GM12878 (cell line): ENCODE measurements around the gene KBTBD4. TPM values are rescaled to one million over a fixed set of nuclear protein-coding genes. Genes with fewer than 3 reads are reported as not detected.

Source experiments
- ATAC-seq: fragments of 200-7000 bp; cut with Tn5 transposase; 3 replicates; pipeline ENCODE4 v1.9.1; 2020; ENCODE audit warnings: mild to moderate bottlenecking, moderate library complexity
- BruUV-seq: library from RNA; stranded (reverse); fragments of 400-500 nt; replicated peaks from 2 replicates; lab custom pipeline; 2021; lab: Mats Ljungman, UMichigan
- CTCF ChIA-PET: fragments of 300-600 bp; sonication (Branson Sonifier 250); formaldehyde crosslinking; extraction: SDS; loops from one replicate; lab custom pipeline; 2021; ENCODE audit warnings: inconsistent platforms; lab: Yijun Ruan, JAX
- POLR2A ChIA-PET: fragments of 350-600 bp; formaldehyde crosslinking; extraction: SDS; loops from one replicate; lab custom pipeline; 2021; ENCODE audit warnings: inconsistent platforms; lab: Charles Lee
- RAD21 ChIA-PET: fragments of 300-600 bp; sonication (Branson Sonifier 250); formaldehyde crosslinking; loops from one replicate; lab custom pipeline; 2023; ENCODE audit warnings: antibody characterized with exemption; ENCODE audit not compliant: unreplicated experiment; lab: Charles Lee
- SMC1A ChIA-PET: fragments of 300-600 bp; sonication (Branson Sonifier 250); formaldehyde crosslinking; loops from one replicate; lab custom pipeline; 2023; ENCODE audit not compliant: unreplicated experiment, uncharacterized antibody; lab: Charles Lee
- DNase-seq: peaks from one replicate; pipeline ENCODE4 v3.0.0-alpha.2; 2011; ENCODE audit warnings: low read depth, low spot score
- FAIRE-seq: peaks from 3 replicates; lab custom pipeline; 2011; peaks lifted over from hg19 to GRCh38; lab: Jason Lieb, UNC
- H2AFZ ChIP-seq: 2 replicates; pipeline ENCODE4 v1.6.0; 2011; ENCODE audit warnings: low read depth, low read length, control low read depth; ENCODE audit not compliant: control insufficient read depth
- H3K27ac ChIP-seq: 2 replicates; pipeline ENCODE4 v1.5.1; 2011; ENCODE audit warnings: control low read depth; ENCODE audit not compliant: control insufficient read depth, insufficient read depth
- H3K27me3 ChIP-seq, 2 experiments: replicated peaks in 1 of 2; 2 replicates each; pipeline versions ENCODE4 v1.6.0 to v1.6.1; 2011; ENCODE audit warnings: low read length in 1 of 2; ENCODE audit not compliant: control insufficient read depth in 2 of 2, insufficient read depth in 2 of 2
- H3K36me3 ChIP-seq, 2 experiments: 2 replicates each; pipeline ENCODE4 v1.5.1; 2011; ENCODE audit warnings: low read length in 1 of 2; ENCODE audit not compliant: control insufficient read depth in 2 of 2, insufficient read depth in 2 of 2
- H3K4me1 ChIP-seq: 2 replicates; pipeline ENCODE4 v1.6.1; 2011; ENCODE audit warnings: mild to moderate bottlenecking, low read length, moderate library complexity, mixed read lengths; ENCODE audit not compliant: control insufficient read depth, insufficient read depth
- H3K4me2 ChIP-seq: 2 replicates; pipeline ENCODE4 v1.6.0; 2011; ENCODE audit warnings: control low read depth; ENCODE audit not compliant: control insufficient read depth, insufficient read depth
- H3K4me3 ChIP-seq: fragments of 200-600 bp; sonication (generic); 2 replicates; pipeline ENCODE4 v1.5.1; 2016
- H3K79me2 ChIP-seq: 2 replicates; pipeline ENCODE4 v1.6.0; 2011; ENCODE audit warnings: low read length; ENCODE audit not compliant: control insufficient read depth, insufficient read depth
- H3K9ac ChIP-seq: 2 replicates; pipeline ENCODE4 v1.8.0; 2011; ENCODE audit warnings: low read length, control low read depth, mixed read lengths; ENCODE audit not compliant: control insufficient read depth, insufficient read depth
- H3K9me3 ChIP-seq: replicated peaks from 3 replicates; pipeline ENCODE4 v1.5.1; 2011; ENCODE audit warnings: mild to moderate bottlenecking, low read length; ENCODE audit not compliant: control insufficient read depth, insufficient read depth
- H4K20me1 ChIP-seq: 2 replicates; pipeline ENCODE4 v1.6.0; 2011; ENCODE audit not compliant: control insufficient read depth, insufficient read depth
- BMI1 ChIP-seq: fragments of 450-650 bp; IDR thresholded peaks from 2 replicates; pipeline ENCODE4 v1.6.1; 2016; ENCODE audit warnings: mild to moderate bottlenecking, moderate library complexity, borderline replicate concordance
- CBX5 ChIP-seq: sonication (generic); IDR thresholded peaks from 2 replicates; pipeline ENCODE4 v1.6.1; 2016; ENCODE audit warnings: low read depth, moderate library complexity, mild to moderate bottlenecking, inconsistent platforms
- DPF2 ChIP-seq: fragments of 450-650 bp; IDR thresholded peaks from 2 replicates; pipeline ENCODE4 v1.6.1; 2017; ENCODE audit warnings: mild to moderate bottlenecking
- EED ChIP-seq: sonication (generic); IDR thresholded peaks from 2 replicates; pipeline ENCODE4 v1.6.1; 2016; ENCODE audit warnings: antibody characterized with exemption, low read depth
- IKZF1 ChIP-seq: fragments of 450-650 bp; conservative IDR thresholded peaks from 2 replicates; pipeline ENCODE4 v1.6.1; 2017; ENCODE audit warnings: antibody characterized with exemption, mild to moderate bottlenecking
- KDM1A ChIP-seq: fragments of 200-600 bp; sonication (generic); IDR thresholded peaks from 2 replicates; pipeline ENCODE4 v1.6.1; 2016; ENCODE audit warnings: borderline replicate concordance
- MEF2B ChIP-seq: fragments of 450-650 bp; IDR thresholded peaks from 2 replicates; pipeline ENCODE4 v1.6.1; 2018; ENCODE audit warnings: mild to moderate bottlenecking, moderate library complexity; ENCODE audit not compliant: partially characterized antibody, poor library complexity, severe bottlenecking
- PAX8 ChIP-seq: fragments of 450-650 bp; IDR thresholded peaks from 2 replicates; pipeline ENCODE4 v1.6.1; 2017; ENCODE audit warnings: mild to moderate bottlenecking, moderate library complexity
- RAD21 ChIP-seq: IDR thresholded peaks from 2 replicates; pipeline ENCODE4 v1.6.1; 2011; ENCODE audit warnings: mild to moderate bottlenecking, low read depth, low read length, moderate library complexity; ENCODE audit not compliant: insufficient read depth
- RFX5 ChIP-seq: IDR thresholded peaks from 2 replicates; pipeline ENCODE4 v1.6.1; 2011; ENCODE audit warnings: low read depth, low read length, improper control_type of control experiment
- SMC3 ChIP-seq: IDR thresholded peaks from 2 replicates; pipeline ENCODE4 v1.6.1; 2011; ENCODE audit warnings: low read length, improper control_type of control experiment, borderline replicate concordance
- SPI1 ChIP-seq: IDR thresholded peaks from 2 replicates; pipeline ENCODE4 v1.6.1; 2011; ENCODE audit warnings: low read depth, mild to moderate bottlenecking, low read length, moderate library complexity, borderline replicate concordance; ENCODE audit not compliant: insufficient read depth
- ZNF217 ChIP-seq: fragments of 450-650 bp; IDR thresholded peaks from 2 replicates; pipeline ENCODE4 v1.6.1; 2017; ENCODE audit warnings: antibody characterized with exemption, mild to moderate bottlenecking
- ZNF24 ChIP-seq: fragments of 450-650 bp; IDR thresholded peaks from 2 replicates; pipeline ENCODE4 v1.6.1; 2017; ENCODE audit warnings: antibody characterized with exemption, mild to moderate bottlenecking
- WGBS: methylation state at CpG from one replicate; pipeline ENCODE4 v1.1.6; 2016; ENCODE audit warnings: low lambda C conversion rate; ENCODE audit not compliant: insufficient replicate concordance, insufficient coverage; ENCODE audit errors: missing lambda C conversion rate; 5-methylcytosine and 5-hydroxymethylcytosine counted together
- in situ Hi-C: fragments of 300-500 bp; cut with MboI; formaldehyde crosslinking; loops from 9 replicates; pipeline ENCODE4 v1.14.3; 2018; ENCODE audit warnings: mixed read lengths
- intact Hi-C: fragments of 100-400 bp; cut with micrococcal nuclease; formaldehyde crosslinking; loops from one replicate; pipeline ENCODE4 v1.14.2; 2022; ENCODE audit not compliant: unreplicated experiment
- polyA plus RNA-seq, 11 experiments: library from polyadenylated mRNA; depleted of rRNA in 4 of 11; unstranded in 6 of 11; stranded (reverse) in 5 of 11; fragments of >200 nt; fragmentation: Nextera tagmentation in 4 of 11; fragmentation: Illumina TruSeq in 1 of 11; extraction: Ambion mirVana in 4 of 11; extraction: Trizol in 1 of 11; gene quantifications; 1 replicate in 1 of 11; 2 replicates in 10 of 11; pipeline versions ENCODE4 v1.2.1 to v1.2.3, GENCODE V29; 2011 to 2016; ENCODE audit warnings: inconsistent platforms in 2 of 11, missing spikeins in 2 of 11, low read depth in 1 of 11
- total RNA-seq, 4 experiments: library from RNA; depleted of rRNA in 3 of 4; stranded (reverse); fragments of >200 nt in 3 of 4; fragmentation: Illumina TruSeq in 1 of 4; extraction: Trizol in 1 of 4; gene quantifications; 2 replicates each; pipeline versions ENCODE4 v1.2.1 to v1.2.3, GENCODE V29; 2013 to 2021
- TF ChIP-seq, protein P1 (sequence below): IDR thresholded peaks from 2 replicates; pipeline ENCODE4 v1.6.1; 2011; ENCODE audit warnings: low read depth, mild to moderate bottlenecking, low read length, moderate library complexity, borderline replicate concordance; ENCODE audit errors: extremely low read depth
- TF ChIP-seq, protein P2 (sequence below): IDR thresholded peaks from 2 replicates; pipeline ENCODE4 v1.6.1; 2012; ENCODE audit warnings: low read depth, low read length, improper control_type of control experiment
- TF ChIP-seq, protein P3 (sequence below): fragments of 150-350 bp; IDR thresholded peaks from 2 replicates; pipeline ENCODE4 v1.6.1; 2014; ENCODE audit warnings: mild to moderate bottlenecking, low read depth, low read length

Gene KBTBD4
- total and polyA plus RNA-seq, 10 of the 15 experiments (the other 5 are each of a cell fraction or from before 2014, with no cell fraction given), result 18.4 to 46.4 (median 25.7) TPM

DNA sequence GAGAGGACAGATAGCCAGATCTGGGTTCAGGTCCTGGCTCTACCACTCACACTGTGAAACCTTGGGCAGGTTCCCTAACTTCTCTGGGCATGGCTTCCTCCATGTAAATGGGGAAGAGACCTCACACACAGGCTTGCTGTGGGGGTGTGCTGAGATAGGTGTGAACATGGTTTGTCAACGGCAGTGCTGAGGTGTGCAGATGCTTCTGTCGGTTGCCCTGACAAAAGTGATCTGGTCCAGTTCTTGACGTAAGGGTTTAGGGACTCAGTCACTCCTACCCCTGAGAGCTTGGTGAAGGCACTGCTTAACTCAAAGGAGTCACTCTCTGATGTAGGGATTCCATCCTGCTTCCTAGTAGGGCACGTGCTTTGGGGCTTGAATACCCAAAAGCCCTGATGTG lies 13.5 kb upstream of the KBTBD4 start:
- H3K79me2 ChIP-seq, result no peaks in the 10 kb centered on the region
- BruUV-seq, result no TSS peak

DNA sequence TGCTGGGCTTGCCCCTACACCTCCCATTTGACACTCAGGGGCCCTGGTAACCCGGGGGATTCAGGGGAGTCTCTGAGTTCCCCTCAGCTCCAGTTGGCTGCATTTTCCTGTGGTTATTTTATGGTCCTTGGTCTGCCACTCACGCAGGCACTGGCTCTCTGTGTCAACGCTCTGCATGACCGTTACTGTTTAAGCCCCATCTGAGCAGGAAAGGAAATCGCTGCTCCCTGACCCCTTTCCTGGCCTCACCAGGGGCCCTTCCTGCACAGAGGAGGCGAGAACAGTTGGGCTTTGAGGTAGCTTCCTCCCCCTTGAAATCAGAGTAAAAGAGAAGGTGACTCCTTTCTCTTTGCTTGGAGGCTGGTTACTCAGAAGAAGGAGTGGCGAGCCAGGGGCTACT lies 13.0 kb upstream of the KBTBD4 start:
- in situ Hi-C loops (no loop called here), intact Hi-C loops (no loop called here)
- POLR2A ChIA-PET, result interaction anchor here (0.6 kb wide), 1 partner anchor 359 kb away, joined by 6 read pairs; no protein-coding TSS in a partner anchor
- RAD21 ChIA-PET, result no interaction called here
- Histone ChIP-seq H3K27ac (no peak overlapping the region), H3K36me3 (no peaks in the 10 kb centered on the region), H3K79me2 (no peaks in the 10 kb centered on the region), H3K4me1 (peaks cover 7% of the 10 kb centered on the region), H3K9ac (no peak overlapping the region), H3K4me2 (peak overlapping the region; percentile 55), H3K9me3 (no peaks in the 10 kb centered on the region), H4K20me1 (no peaks in the 10 kb centered on the region), H2AFZ (peak overlapping the region; percentile 77), H3K4me3 (no peak overlapping the region), H3K27me3 (peaks cover 3 to 23% of the 10 kb centered on the region in 2 experiments)
- WGBS, result 15% methylated on average over 7 of the region's 7 CpGs
- no peak for FAIRE-seq
- BruUV-seq, result no TSS peak
- no peak for DNase-seq
- ATAC-seq, result peak; percentile 23
- CTCF ChIA-PET, result interaction anchor here (0.7 to 1.6 kb wide), 3 partner anchors 20 to 38 kb away, joined by 3 to 4 read pairs (median 4); no protein-coding TSS in a partner anchor
- SMC1A ChIA-PET, result interaction anchor here (0.9 to 1.2 kb wide), 2 partner anchors 13 to 14 kb away, joined by 4 read pairs; partner anchors contain the start of genes KBTBD4 and NDUFS3
- TF ChIP-seq ZNF24, result no peak
- TF ChIP-seq MEF2B, result no peak
- no peak for TF ChIP-seq ZNF217
- no peak for TF ChIP-seq CBX5
- TF ChIP-seq SPI1, result no peak
- TF ChIP-seq EED, result 0 out of 2 replicates have a peak, but pooled peaks have one; percentile 14
- TF ChIP-seq DPF2, result no peak
- TF ChIP-seq PAX8, result no peak
- TF ChIP-seq SMC3, result no peak
- TF ChIP-seq, protein P1, sequence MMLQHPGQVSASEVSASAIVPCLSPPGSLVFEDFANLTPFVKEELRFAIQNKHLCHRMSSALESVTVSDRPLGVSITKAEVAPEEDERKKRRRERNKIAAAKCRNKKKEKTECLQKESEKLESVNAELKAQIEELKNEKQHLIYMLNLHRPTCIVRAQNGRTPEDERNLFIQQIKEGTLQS, result no peak
- TF ChIP-seq RFX5, result no peak
- TF ChIP-seq KDM1A, result no peak
- TF ChIP-seq, protein P2, sequence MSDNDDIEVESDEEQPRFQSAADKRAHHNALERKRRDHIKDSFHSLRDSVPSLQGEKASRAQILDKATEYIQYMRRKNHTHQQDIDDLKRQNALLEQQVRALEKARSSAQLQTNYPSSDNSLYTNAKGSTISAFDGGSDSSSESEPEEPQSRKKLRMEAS, result no peak
- TF ChIP-seq, protein P3, sequence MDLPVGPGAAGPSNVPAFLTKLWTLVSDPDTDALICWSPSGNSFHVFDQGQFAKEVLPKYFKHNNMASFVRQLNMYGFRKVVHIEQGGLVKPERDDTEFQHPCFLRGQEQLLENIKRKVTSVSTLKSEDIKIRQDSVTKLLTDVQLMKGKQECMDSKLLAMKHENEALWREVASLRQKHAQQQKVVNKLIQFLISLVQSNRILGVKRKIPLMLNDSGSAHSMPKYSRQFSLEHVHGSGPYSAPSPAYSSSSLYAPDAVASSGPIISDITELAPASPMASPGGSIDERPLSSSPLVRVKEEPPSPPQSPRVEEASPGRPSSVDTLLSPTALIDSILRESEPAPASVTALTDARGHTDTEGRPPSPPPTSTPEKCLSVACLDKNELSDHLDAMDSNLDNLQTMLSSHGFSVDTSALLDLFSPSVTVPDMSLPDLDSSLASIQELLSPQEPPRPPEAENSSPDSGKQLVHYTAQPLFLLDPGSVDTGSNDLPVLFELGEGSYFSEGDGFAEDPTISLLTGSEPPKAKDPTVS, result no peak
- TF ChIP-seq RAD21, result 0 out of 2 replicates have a peak, but pooled peaks have one; percentile 4

More for the DNA sequence above, 13.5 kb upstream of the KBTBD4 start:
- 30% methylated on average over 4 of the region's 4 CpGs for WGBS
- in situ Hi-C loops, result no loop called here
- peak overlapping the region; percentile 77; the same call in 1 of the 2 replicates for H2AFZ ChIP-seq
- DNase-seq, result no peak
- intact Hi-C loops, result no loop called here
- peak overlapping the region; percentile 55; the same call in 1 of the 2 replicates for H3K4me2 ChIP-seq
- peaks cover 3 to 23% of the 10 kb centered on the region in 2 experiments for H3K27me3 ChIP-seq
- TF ChIP-seq BMI1 (no peak), IKZF1 (0 out of 2 replicates have a peak, but pooled peaks have one; percentile 18)
- no peaks in the 10 kb centered on the region for H3K36me3 ChIP-seq
- ChIA-PET RAD21 (no interaction called here), POLR2A (interaction anchor here (0.5 kb wide), 1 partner anchor 45 kb away, joined by 4 read pairs; no protein-coding TSS in a partner anchor), CTCF (interaction anchor here (0.7 to 1.6 kb wide), 2 partner anchors 19 to 25 kb away, joined by 3 to 4 read pairs; no protein-coding TSS in a partner anchor), SMC1A (interaction anchor here (0.9 to 1.2 kb wide), 3 partner anchors 13 to 94 kb away, joined by 3 to 4 read pairs (median 4); partner anchors contain the start of genes KBTBD4 and NDUFS3)
- no peak overlapping the region for H3K4me3 ChIP-seq
- H4K20me1 ChIP-seq, result no peaks in the 10 kb centered on the region
- peak; percentile 28 for ATAC-seq
- no peak for FAIRE-seq
- H3K27ac ChIP-seq, result no peak overlapping the region
- no peaks in the 10 kb centered on the region for H3K9me3 ChIP-seq
- peaks cover 7% of the 10 kb centered on the region for H3K4me1 ChIP-seq
- H3K9ac ChIP-seq, result no peak overlapping the region
